Right atrium auricular region (tissue), 2 donors: ENCODE measurements around the gene TMEM170B. TPM values are rescaled to one million over a fixed set of nuclear protein-coding genes. Genes with fewer than 3 reads are reported as not detected.

ENCODE experiments used
- DNase-seq: peaks from one replicate; pipeline ENCODE4 v3.0.0-alpha.2; 2019; ENCODE audit warnings: low spot score
- H3K27ac ChIP-seq, 2 donors: fragments of 200-600 bp; sonication (generic); 1 replicate in 1 of 2; 2 replicates in 1 of 2; pipeline ENCODE4 v1.5.1; 2016 to 2019
- H3K27me3 ChIP-seq, 2 donors: fragments of 200-600 bp; sonication (generic); one replicate each; pipeline versions ENCODE4 v1.5.1 to v1.6.0; 2017 to 2019
- H3K36me3 ChIP-seq: fragments of 200-600 bp; sonication (generic); one replicate; pipeline ENCODE4 v1.5.1; 2016
- H3K4me1 ChIP-seq, 2 donors: fragments of 200-600 bp; sonication (generic); one replicate each; pipeline versions ENCODE4 v1.5.1 to v1.6.0; 2017 to 2019
- H3K4me3 ChIP-seq, 2 donors: fragments of 200-600 bp; sonication (generic); 1 replicate in 1 of 2; 2 replicates in 1 of 2; pipeline ENCODE4 v1.5.1; 2017 to 2019; ENCODE audit warnings: mild to moderate bottlenecking in 1 of 2, moderate library complexity in 1 of 2
- H3K9me3 ChIP-seq, 2 donors: fragments of 200-600 bp; sonication (generic); one replicate each; pipeline ENCODE4 v1.5.1; 2019
- CTCF ChIP-seq, 2 donors: fragments of 200-600 bp; sonication (generic); IDR thresholded peaks; one replicate each; pipeline ENCODE4 v1.5.1; 2019; ENCODE audit warnings: antibody characterized with exemption in 2 of 2
- total RNA-seq, 2 donors: library from RNA; depleted of rRNA; stranded (reverse); fragments of >200 nt; gene quantifications; one replicate each; pipeline ENCODE4 v1.1.0, GENCODE V29; 2016

TMEM170B gene
- total RNA-seq, 2 donors from 2014 or later: 3.6 to 3.8 TPM

- peak overlapping the region; percentile 12 to 22 for H3K27ac ChIP-seq
Observed at GRCh38 chr6:11613858-11614257, 76.3 kb downstream of the TMEM170B start.

GRCh38 chr6:11614534-11615213, 77.1 kb downstream of the TMEM170B start:
- Histone ChIP-seq H3K4me1 (peaks cover 0 to 14% of the 10 kb centered on the region in 2 donors), H3K27me3 (no peaks in the 10 kb centered on the region), H3K36me3 (no peaks in the 10 kb centered on the region), H3K9me3 (no peaks in the 10 kb centered on the region), H3K4me3 (no peak overlapping the region), H3K27ac (peak overlapping the region in 1 of 2 donors; percentile 12)
- TF ChIP-seq CTCF (IDR thresholded peaks at IDR 0.05): no peak
- DNase-seq: no peak

More at GRCh38 chr6:11613858-11614257, 76.3 kb downstream of the TMEM170B start:
- TF ChIP-seq CTCF (IDR thresholded peaks at IDR 0.05): no peak
- Histone ChIP-seq H3K36me3 (no peaks in the 10 kb centered on the region), H3K4me1 (peaks cover 0 to 20% of the 10 kb centered on the region in 2 donors), H3K27me3 (no peaks in the 10 kb centered on the region), H3K4me3 (no peak overlapping the region), H3K9me3 (no peaks in the 10 kb centered on the region)
- DNase-seq: no peak

GRCh38 chr6:11615214-11615602, 77.7 kb downstream of the TMEM170B start:
- Histone ChIP-seq H3K36me3 (no peaks in the 10 kb centered on the region), H3K27me3 (no peaks in the 10 kb centered on the region), H3K4me1 (peaks cover 0 to 8% of the 10 kb centered on the region in 2 donors), H3K4me3 (no peak overlapping the region), H3K9me3 (no peaks in the 10 kb centered on the region), H3K27ac (no peak overlapping the region)
- TF ChIP-seq CTCF (IDR thresholded peaks at IDR 0.05): no peak
- DNase-seq: no peak

- H3K4me1 ChIP-seq: peaks cover 0 to 6% of the 10 kb centered on the region in 2 donors
- DNase-seq: no peak
- H3K4me3 ChIP-seq: no peak overlapping the region
- no peaks in the 10 kb centered on the region for H3K36me3 ChIP-seq
- H3K27me3 ChIP-seq: no peaks in the 10 kb centered on the region
- H3K9me3 ChIP-seq: no peaks in the 10 kb centered on the region
- H3K27ac ChIP-seq: peak overlapping the region in 1 of 2 donors; percentile 11
- TF ChIP-seq CTCF (IDR thresholded peaks at IDR 0.05): no peak
Observed at GRCh38 chr6:11616200-11616611, 78.7 kb downstream of the TMEM170B start.

GRCh38 chr6:11618533-11618932, 81.0 kb downstream of the TMEM170B start:
- H3K9me3 ChIP-seq: no peaks in the 10 kb centered on the region
- DNase-seq: no peak
- H3K36me3 ChIP-seq: no peaks in the 10 kb centered on the region
- no peak for TF ChIP-seq CTCF (IDR thresholded peaks at IDR 0.05)
- no peak overlapping the region for H3K4me3 ChIP-seq
- peaks cover 0 to 5% of the 10 kb centered on the region in 2 donors for H3K4me1 ChIP-seq
- H3K27ac ChIP-seq: no peak overlapping the region
- H3K27me3 ChIP-seq: no peaks in the 10 kb centered on the region

- no peak for DNase-seq
- Histone ChIP-seq H3K4me1 (no peaks in the 10 kb centered on the region), H3K36me3 (no peaks in the 10 kb centered on the region), H3K27me3 (no peaks in the 10 kb centered on the region), H3K27ac (no peak overlapping the region), H3K9me3 (no peaks in the 10 kb centered on the region), H3K4me3 (no peak overlapping the region)
- TF ChIP-seq CTCF (IDR thresholded peaks at IDR 0.05): no peak
Observed at GRCh38 chr6:11621119-11621518, 83.6 kb downstream of the TMEM170B start.
